ENCODE results near the gene UBXN2A.

UBXN2A gene

GRCh38 chr2:23939987-23940717 is at the start of gene UBXN2A:
Gene UBXN2A (plus strand): TSS chr2:23940463. CDS start chr2:23958315, 17,852 bp downstream.
- Histone ChIP-seq H3K4me1 (ENCODE audit: control insufficient read depth in 1 of 2, insufficient read depth in 2 of 2, low read length in 2 of 2) (peaks cover 9 to 13% of the 10 kb centered on the region in 2 donors), H3K36me3 (ENCODE audit: control insufficient read depth in 1 of 2, insufficient read depth in 2 of 2, low read length in 2 of 2) (no peaks in the 10 kb centered on the region), H3K9me3 (ENCODE audit: control insufficient read depth in 1 of 2, low read length in 2 of 2) (no peaks in the 10 kb centered on the region), H3K27ac (ENCODE audit: low read depth, low read length) (peak within 1 kb of the TSS; percentile 94), H3K27me3 (ENCODE audit: control insufficient read depth in 1 of 2, insufficient read depth in 2 of 2, low read length in 2 of 2) (no peaks in the 10 kb centered on the region), H3K9ac (ENCODE audit: low read depth in 1 of 2, low read length in 2 of 2) (peak within 1 kb of the TSS; percentile 58 to 94), H3K4me3 (ENCODE audit: low read depth in 1 of 2, low read length in 2 of 2) (peak within 1 kb of the TSS; percentile 70 to 77)

GRCh38 chr2:23900133-23900532 is 40.1 kb upstream of the UBXN2A start:
- H3K27ac ChIP-seq (ENCODE audit: low read depth, low read length): no peak overlapping the region

GRCh38 chr2:23900541-23901322 is 39.5 kb upstream of the UBXN2A start:
- Histone ChIP-seq H3K9ac (ENCODE audit: low read depth in 1 of 2, low read length in 2 of 2) (no peak overlapping the region), H3K4me3 (ENCODE audit: low read depth in 1 of 2, low read length in 2 of 2) (no peak overlapping the region), H3K36me3 (ENCODE audit: control insufficient read depth in 1 of 2, insufficient read depth in 2 of 2, low read length in 2 of 2) (no peaks in the 10 kb centered on the region), H3K27me3 (ENCODE audit: control insufficient read depth in 1 of 2, insufficient read depth in 2 of 2, low read length in 2 of 2) (no peaks in the 10 kb centered on the region), H3K27ac (ENCODE audit: low read depth, low read length) (no peak overlapping the region), H3K9me3 (ENCODE audit: control insufficient read depth in 1 of 2, low read length in 2 of 2) (no peaks in the 10 kb centered on the region), H3K4me1 (ENCODE audit: control insufficient read depth in 1 of 2, insufficient read depth in 2 of 2, low read length in 2 of 2) (peaks cover 4 to 38% of the 10 kb centered on the region in 2 donors)

More at GRCh38 chr2:23900133-23900532, 40.1 kb upstream of the UBXN2A start:
- H3K4me3 ChIP-seq (ENCODE audit: low read depth in 1 of 2, low read length in 2 of 2): no peak overlapping the region
- no peaks in the 10 kb centered on the region for H3K27me3 ChIP-seq (ENCODE audit: control insufficient read depth in 1 of 2, insufficient read depth in 2 of 2, low read length in 2 of 2)
- H3K4me1 ChIP-seq (ENCODE audit: control insufficient read depth in 1 of 2, insufficient read depth in 2 of 2, low read length in 2 of 2): peaks cover 4 to 38% of the 10 kb centered on the region in 2 donors
- no peak overlapping the region for H3K9ac ChIP-seq (ENCODE audit: low read depth in 1 of 2, low read length in 2 of 2)
- H3K36me3 ChIP-seq (ENCODE audit: control insufficient read depth in 1 of 2, insufficient read depth in 2 of 2, low read length in 2 of 2): no peaks in the 10 kb centered on the region
- no peaks in the 10 kb centered on the region for H3K9me3 ChIP-seq (ENCODE audit: control insufficient read depth in 1 of 2, low read length in 2 of 2)

- Histone ChIP-seq H3K27ac (ENCODE audit: low read depth, low read length) (no peak overlapping the region), H3K27me3 (ENCODE audit: control insufficient read depth in 1 of 2, insufficient read depth in 2 of 2, low read length in 2 of 2) (no peaks in the 10 kb centered on the region), H3K4me1 (ENCODE audit: control insufficient read depth in 1 of 2, insufficient read depth in 2 of 2, low read length in 2 of 2) (peaks cover 4 to 38% of the 10 kb centered on the region in 2 donors), H3K36me3 (ENCODE audit: control insufficient read depth in 1 of 2, insufficient read depth in 2 of 2, low read length in 2 of 2) (no peaks in the 10 kb centered on the region), H3K4me3 (ENCODE audit: low read depth in 1 of 2, low read length in 2 of 2) (no peak overlapping the region), H3K9ac (ENCODE audit: low read depth in 1 of 2, low read length in 2 of 2) (no peak overlapping the region), H3K9me3 (ENCODE audit: control insufficient read depth in 1 of 2, low read length in 2 of 2) (no peaks in the 10 kb centered on the region)
These were observed 38.1 kb upstream of the UBXN2A start for GRCh38 chr2:23901966-23902846.

GRCh38 chr2:23903034-23903433 is 37.2 kb upstream of the UBXN2A start:
- no peak overlapping the region for H3K9ac ChIP-seq (ENCODE audit: low read depth in 1 of 2, low read length in 2 of 2)
- H3K9me3 ChIP-seq (ENCODE audit: control insufficient read depth in 1 of 2, low read length in 2 of 2): no peaks in the 10 kb centered on the region
- no peaks in the 10 kb centered on the region for H3K27me3 ChIP-seq (ENCODE audit: control insufficient read depth in 1 of 2, insufficient read depth in 2 of 2, low read length in 2 of 2)
- H3K27ac ChIP-seq (ENCODE audit: low read depth, low read length): no peak overlapping the region
- no peaks in the 10 kb centered on the region for H3K36me3 ChIP-seq (ENCODE audit: control insufficient read depth in 1 of 2, insufficient read depth in 2 of 2, low read length in 2 of 2)
- H3K4me1 ChIP-seq (ENCODE audit: control insufficient read depth in 1 of 2, insufficient read depth in 2 of 2, low read length in 2 of 2): peaks cover 4 to 38% of the 10 kb centered on the region in 2 donors
- H3K4me3 ChIP-seq (ENCODE audit: low read depth in 1 of 2, low read length in 2 of 2): no peak overlapping the region

GRCh38 chr2:23904215-23904614 is 36.0 kb upstream of the UBXN2A start:
- no peak overlapping the region for H3K9ac ChIP-seq (ENCODE audit: low read depth in 1 of 2, low read length in 2 of 2)
- no peaks in the 10 kb centered on the region for H3K27me3 ChIP-seq (ENCODE audit: control insufficient read depth in 1 of 2, insufficient read depth in 2 of 2, low read length in 2 of 2)
- no peaks in the 10 kb centered on the region for H3K36me3 ChIP-seq (ENCODE audit: control insufficient read depth in 1 of 2, insufficient read depth in 2 of 2, low read length in 2 of 2)
- no peak overlapping the region for H3K4me3 ChIP-seq (ENCODE audit: low read depth in 1 of 2, low read length in 2 of 2)
- H3K9me3 ChIP-seq (ENCODE audit: control insufficient read depth in 1 of 2, low read length in 2 of 2): no peaks in the 10 kb centered on the region
- H3K4me1 ChIP-seq (ENCODE audit: control insufficient read depth in 1 of 2, insufficient read depth in 2 of 2, low read length in 2 of 2): peaks cover 4 to 38% of the 10 kb centered on the region in 2 donors
- H3K27ac ChIP-seq (ENCODE audit: low read depth, low read length): no peak overlapping the region

GRCh38 chr2:23904692-23905091 is 35.6 kb upstream of the UBXN2A start:
- no peak overlapping the region for H3K27ac ChIP-seq (ENCODE audit: low read depth, low read length)
- no peaks in the 10 kb centered on the region for H3K9me3 ChIP-seq (ENCODE audit: control insufficient read depth in 1 of 2, low read length in 2 of 2)
- no peaks in the 10 kb centered on the region for H3K27me3 ChIP-seq (ENCODE audit: control insufficient read depth in 1 of 2, insufficient read depth in 2 of 2, low read length in 2 of 2)
- no peak overlapping the region for H3K9ac ChIP-seq (ENCODE audit: low read depth in 1 of 2, low read length in 2 of 2)
- no peaks in the 10 kb centered on the region for H3K36me3 ChIP-seq (ENCODE audit: control insufficient read depth in 1 of 2, insufficient read depth in 2 of 2, low read length in 2 of 2)
- H3K4me3 ChIP-seq (ENCODE audit: low read depth in 1 of 2, low read length in 2 of 2): no peak overlapping the region
- H3K4me1 ChIP-seq (ENCODE audit: control insufficient read depth in 1 of 2, insufficient read depth in 2 of 2, low read length in 2 of 2): peaks cover 4 to 38% of the 10 kb centered on the region in 2 donors

- Histone ChIP-seq H3K27ac (ENCODE audit: low read depth, low read length) (no peak overlapping the region), H3K9me3 (ENCODE audit: control insufficient read depth in 1 of 2, low read length in 2 of 2) (no peaks in the 10 kb centered on the region), H3K4me3 (ENCODE audit: low read depth in 1 of 2, low read length in 2 of 2) (no peak overlapping the region), H3K27me3 (ENCODE audit: control insufficient read depth in 1 of 2, insufficient read depth in 2 of 2, low read length in 2 of 2) (no peaks in the 10 kb centered on the region), H3K9ac (ENCODE audit: low read depth in 1 of 2, low read length in 2 of 2) (no peak overlapping the region), H3K4me1 (ENCODE audit: control insufficient read depth in 1 of 2, insufficient read depth in 2 of 2, low read length in 2 of 2) (peaks cover 4 to 38% of the 10 kb centered on the region in 2 donors), H3K36me3 (ENCODE audit: control insufficient read depth in 1 of 2, insufficient read depth in 2 of 2, low read length in 2 of 2) (no peaks in the 10 kb centered on the region)
These were observed 35.1 kb upstream of the UBXN2A start for GRCh38 chr2:23905155-23905554.

GRCh38 chr2:23912054-23912453 is 28.2 kb upstream of the UBXN2A start:
- no peaks in the 10 kb centered on the region for H3K36me3 ChIP-seq (ENCODE audit: control insufficient read depth in 1 of 2, insufficient read depth in 2 of 2, low read length in 2 of 2)
- H3K4me3 ChIP-seq (ENCODE audit: low read depth in 1 of 2, low read length in 2 of 2): no peak overlapping the region
- H3K4me1 ChIP-seq (ENCODE audit: control insufficient read depth in 1 of 2, insufficient read depth in 2 of 2, low read length in 2 of 2): peaks cover 0 to 6% of the 10 kb centered on the region in 2 donors
- no peaks in the 10 kb centered on the region for H3K27me3 ChIP-seq (ENCODE audit: control insufficient read depth in 1 of 2, insufficient read depth in 2 of 2, low read length in 2 of 2)
- no peak overlapping the region for H3K27ac ChIP-seq (ENCODE audit: low read depth, low read length)
- no peaks in the 10 kb centered on the region for H3K9me3 ChIP-seq (ENCODE audit: control insufficient read depth in 1 of 2, low read length in 2 of 2)
- H3K9ac ChIP-seq (ENCODE audit: low read depth in 1 of 2, low read length in 2 of 2): no peak overlapping the region
